Measurements from ENCODE around the gene EPSTI1. TPM values are rescaled to one million over a fixed set of nuclear protein-coding genes. Genes with fewer than 3 reads are reported as not detected.
"Not testable (repeated sequence)": the region's sequence is repeated elsewhere in the genome, so short reads cannot be mapped to it uniquely, and the experiment has no call there.

EPSTI1 gene
- total RNA-seq = 10 to 100 TPM; 10.2 to 61.8 (median 24.0) TPM

GRCh38 chr13:42991898-42992763 lies at the start of gene EPSTI1:
Gene EPSTI1, minus strand, starts transcription at chr13:42992241. Its CDS starts 76 bp downstream, at chr13:42992165.
- Histone ChIP-seq H3K9me3 (no peaks in the 10 kb centered on the region), H3K27me3 (no peaks in the 10 kb centered on the region), H3K4me3 (peak within 1 kb of the TSS; percentile 53 to 80 (median 65)), H3K4me1 (peaks cover 10 to 27% (median 13%) of the 10 kb centered on the region in 4 donors), H3K36me3 (no peaks in the 10 kb centered on the region), H3K27ac (peak within 1 kb of the TSS; percentile 89 to 97 (median 93))
- 1 to 3% methylated on average over 15 to 45 of the region's 45 CpGs for WGBS, 2 donors
- no peak for TF ChIP-seq CTCF (IDR thresholded peaks at IDR 0.05)
- TF ChIP-seq POLR2AphosphoS5 (IDR thresholded peaks at IDR 0.05) = peak; percentile 42 to 64
- peak in 2 of 4 donors; percentile 46 to 68 for TF ChIP-seq POLR2A (IDR thresholded peaks at IDR 0.05)
- DNase-seq = peak; percentile 75 to 92
- ATAC-seq (ENCODE audit: low FRiP score in 2 of 2) = peak; percentile 89 to 95

- WGBS, 2 donors = 79 to 86% methylated on average over 1 of the region's 1 CpG
- TF ChIP-seq POLR2A (IDR thresholded peaks at IDR 0.05) (no peak), POLR2AphosphoS5 (IDR thresholded peaks at IDR 0.05) (no peak)
- no peak overlapping the region for H3K27ac ChIP-seq
These were observed 49.4 kb upstream of the EPSTI1 start for GRCh38 chr13:43041369-43041921.

GRCh38 chr13:43040581-43041368 lies 48.7 kb upstream of the EPSTI1 start:
- not testable (repeated sequence) for ATAC-seq (ENCODE audit: low FRiP score in 2 of 2); H3K36me3 ChIP-seq; DNase-seq; H3K27me3 ChIP-seq; H3K4me3 ChIP-seq; H3K9me3 ChIP-seq; H3K27ac ChIP-seq
- 79 to 81% methylated on average over 13 of the region's 13 CpGs for WGBS, 2 donors
- peaks cover 11 to 26% (median 19%) of the 10 kb centered on the region in 4 donors for H3K4me1 ChIP-seq

More at GRCh38 chr13:43041369-43041921, 49.4 kb upstream of the EPSTI1 start:
- Histone ChIP-seq H3K4me1 (peaks cover 11 to 27% (median 19%) of the 10 kb centered on the region in 4 donors), H3K27me3 (no peaks in the 10 kb centered on the region), H3K9me3 (no peaks in the 10 kb centered on the region), H3K36me3 (no peaks in the 10 kb centered on the region), H3K4me3 (no peak overlapping the region)
- DNase-seq = no peak
- peak in 1 of 2 donors; percentile 34 for ATAC-seq (ENCODE audit: low FRiP score in 2 of 2)

- Histone ChIP-seq H3K9me3 (no peaks in the 10 kb centered on the region), H3K27ac (no peak overlapping the region), H3K36me3 (no peaks in the 10 kb centered on the region), H3K4me3 (no peak overlapping the region), H3K4me1 (peaks cover 8 to 22% (median 17%) of the 10 kb centered on the region in 4 donors), H3K27me3 (no peaks in the 10 kb centered on the region)
- TF ChIP-seq POLR2A (IDR thresholded peaks at IDR 0.05) (no peak), CTCF (IDR thresholded peaks at IDR 0.05) (no peak), POLR2AphosphoS5 (IDR thresholded peaks at IDR 0.05) (no peak), EP300 (IDR thresholded peaks at IDR 0.05) (no peak)
- ATAC-seq (ENCODE audit: low FRiP score in 2 of 2) (no peak), DNase-seq (no peak)
- WGBS, 2 donors = 94% methylated on average over 2 of the region's 2 CpGs
These were observed 47.9 kb upstream of the EPSTI1 start for GRCh38 chr13:43039966-43040365.

- DNase-seq (peak; percentile 40 to 58), ATAC-seq (ENCODE audit: low FRiP score in 2 of 2) (peak; percentile 52 to 66)
- peaks cover 3 to 20% (median 12%) of the 10 kb centered on the region in 4 donors for H3K4me1 ChIP-seq
- H3K27ac ChIP-seq = no peak overlapping the region
- 64 to 70% methylated on average over 9 to 14 of the region's 14 CpGs for WGBS, 2 donors
- no peaks in the 10 kb centered on the region for H3K9me3 ChIP-seq
- no peaks in the 10 kb centered on the region for H3K27me3 ChIP-seq
- no peak overlapping the region for H3K4me3 ChIP-seq
- TF ChIP-seq POLR2A (IDR thresholded peaks at IDR 0.05) (no peak), CTCF (IDR thresholded peaks at IDR 0.05) (no peak), POLR2AphosphoS5 (IDR thresholded peaks at IDR 0.05) (no peak), EP300 (IDR thresholded peaks at IDR 0.05) (no peak)
- peaks cover 0 to 7% (median 0%) of the 10 kb centered on the region in 4 donors for H3K36me3 ChIP-seq
These were observed 44.6 kb upstream of the EPSTI1 start for GRCh38 chr13:43036351-43037250.
